Transverse colon (tissue), 4 donors: Measurements from ENCODE around the gene RNF225. TPM values are rescaled to one million over a fixed set of nuclear protein-coding genes. Genes with fewer than 3 reads are reported as not detected.
A peak's percentile ranks its signal among the peaks of the same experiment; 100 is the strongest.

Experiments
- DNase-seq: peaks from one replicate; pipeline ENCODE4 v3.0.0-alpha.2; 2019
- H3K27ac ChIP-seq, 4 donors: fragments of 200-600 bp; sonication (generic); 2 replicates each; pipeline ENCODE4 v1.5.1; 2016 to 2018; ENCODE audit warnings: inconsistent platforms in 4 of 4
- H3K27me3 ChIP-seq: fragments of 200-600 bp; sonication (generic); 2 replicates; pipeline ENCODE4 v1.5.1; 2017; ENCODE audit warnings: inconsistent platforms
- H3K36me3 ChIP-seq, 4 donors: fragments of 200-600 bp; sonication (generic); 2 replicates each; pipeline ENCODE4 v1.5.1; 2017 to 2019; ENCODE audit warnings: inconsistent platforms in 4 of 4
- H3K4me1 ChIP-seq, 4 donors: fragments of 200-600 bp; sonication (generic); 2 replicates each; pipeline ENCODE4 v1.5.1; 2017 to 2020; ENCODE audit warnings: inconsistent platforms in 4 of 4
- H3K4me3 ChIP-seq, 4 donors: fragments of 200-600 bp; sonication (generic); 1 replicate in 1 of 4; 2 replicates in 3 of 4; pipeline versions ENCODE4 v1.5.1 to v1.6.1; 2017 to 2019; ENCODE audit warnings: inconsistent platforms in 4 of 4
- H3K9me3 ChIP-seq, 2 donors: fragments of 200-600 bp; sonication (generic); 2 replicates each; pipeline ENCODE4 v1.5.1; 2017 to 2019; ENCODE audit warnings: inconsistent platforms in 2 of 2
- CTCF ChIP-seq, 5 experiments: fragments of 200-600 bp in 3 of 5; fragments of 450-650 bp in 2 of 5; sonication (generic) in 3 of 5; IDR thresholded peaks; 1 replicate in 2 of 5; 2 replicates in 3 of 5; pipeline ENCODE4 v1.5.1; 2016 to 2017; ENCODE audit warnings: antibody characterized with exemption in 5 of 5, inconsistent platforms in 3 of 5, mild to moderate bottlenecking in 2 of 5, moderate library complexity in 1 of 5
- EP300 ChIP-seq: sonication (generic); formaldehyde crosslinking; IDR thresholded peaks from one replicate; pipeline ENCODE4 v1.6.1; 2017; ENCODE audit warnings: antibody characterized with exemption, low read depth
- POLR2A ChIP-seq: fragments of 450-650 bp; IDR thresholded peaks from one replicate; pipeline ENCODE4 v1.6.1; 2016; ENCODE audit warnings: antibody characterized with exemption, mild to moderate bottlenecking, moderate library complexity
- POLR2AphosphoS5 ChIP-seq, 3 donors: sonication (generic); formaldehyde crosslinking; IDR thresholded peaks; one replicate each; pipeline ENCODE4 v1.6.1; 2016; ENCODE audit warnings: antibody characterized with exemption in 3 of 3
- WGBS, 2 donors: methylation state at CpG; one replicate each; pipeline ENCODE4 v1.1.5; 2018; ENCODE audit warnings: low coverage in 1 of 2; 5-methylcytosine and 5-hydroxymethylcytosine counted together
- in situ Hi-C, 4 donors: fragments of 200-750 bp; cut with MboI; loops; one replicate each; pipeline versions ENCODE4 v1.15.0 to v1.15.1; 2017; ENCODE audit warnings: low sequenced_read_pairs in 3 of 4, low pct_ligation_motif_present in 1 of 4, low pct_unique_long_range_greater_than_20kb in 1 of 4
- intact Hi-C: fragments of 100-400 bp; cut with DNase I; formaldehyde crosslinking; loops from one replicate; pipeline ENCODE4 v1.15.1; 2023; ENCODE audit warnings: low total_unique reads
- total RNA-seq, 4 donors: library from RNA; depleted of rRNA; stranded (reverse); fragments of >200 nt; gene quantifications; one replicate each; pipeline ENCODE4 v1.1.0, GENCODE V29; 2016

Gene RNF225
- total RNA-seq, 4 donors from 2014 or later, result not detected

- H3K4me3 ChIP-seq, result no peak overlapping the region
- 100% methylated on average over 1 of the region's 3 CpGs for WGBS, 2 donors
- H3K9me3 ChIP-seq, result no peaks in the 10 kb centered on the region
- H3K36me3 ChIP-seq, result no peaks in the 10 kb centered on the region
- no peak overlapping the region for H3K27ac ChIP-seq
- TF ChIP-seq CTCF (IDR thresholded peaks at IDR 0.05) (no peak), POLR2A (no peak), EP300 (no peak), POLR2AphosphoS5 (IDR thresholded peaks at IDR 0.05) (no peak)
- in situ Hi-C loops (no loop called here), intact Hi-C loops (loop anchor here (2.0 kb wide), 1 partner anchor 13 kb away; the partner anchor contains the start of gene RPS5)
- H3K4me1 ChIP-seq, result peaks cover 6 to 30% (median 22%) of the 10 kb centered on the region in 4 donors
- H3K27me3 ChIP-seq, result peaks cover 29% of the 10 kb centered on the region
- DNase-seq, result no peak
Observed at GRCh38 chr19:58399903-58400302, 4.4 kb downstream of the RNF225 start.

GRCh38 chr19:58400316-58400915 is 5.0 kb downstream of the RNF225 start:
- no peak for DNase-seq
- peak overlapping the region; percentile 21 to 94 (median 48) for H3K4me3 ChIP-seq

GRCh38 chr19:58400916-58401839 is 5.7 kb downstream of the RNF225 start:
- Histone ChIP-seq H3K4me1 (peaks cover 6 to 22% (median 18%) of the 10 kb centered on the region in 4 donors), H3K27me3 (peaks cover 20% of the 10 kb centered on the region), H3K36me3 (no peaks in the 10 kb centered on the region), H3K4me3 (peak overlapping the region; percentile 32 to 94 (median 68)), H3K9me3 (no peaks in the 10 kb centered on the region), H3K27ac (peak overlapping the region; percentile 82 to 92 (median 85))
- peak; percentile 82 for TF ChIP-seq POLR2A
- peak in 1 of 5 experiments; percentile 2 for TF ChIP-seq CTCF (IDR thresholded peaks at IDR 0.05)
- TF ChIP-seq EP300, result no peak
- TF ChIP-seq POLR2AphosphoS5 (IDR thresholded peaks at IDR 0.05), result peak; percentile 63 to 90 (median 88)
- 3% methylated on average over 77 of the region's 80 CpGs; no CpG with 5 or more reads in 1 of the 2 donors for WGBS, 2 donors
- in situ Hi-C loops (no loop called here), intact Hi-C loops (loop anchor here (2.0 kb wide), 1 partner anchor 14 kb away; the partner anchor contains the start of gene RPS5)
- peak; percentile 99 for DNase-seq

More at GRCh38 chr19:58400316-58400915, 5.0 kb downstream of the RNF225 start:
- TF ChIP-seq CTCF (IDR thresholded peaks at IDR 0.05) (no peak), POLR2AphosphoS5 (IDR thresholded peaks at IDR 0.05) (no peak), POLR2A (no peak), EP300 (no peak)
- intact Hi-C loops (loop anchor here (2.0 kb wide), 1 partner anchor 14 kb away; the partner anchor contains the start of gene RPS5), in situ Hi-C loops (no loop called here)
- Histone ChIP-seq H3K9me3 (no peaks in the 10 kb centered on the region), H3K4me1 (peaks cover 6 to 29% (median 22%) of the 10 kb centered on the region in 4 donors), H3K27me3 (peaks cover 28% of the 10 kb centered on the region), H3K27ac (peak overlapping the region in 2 of 4 donors; percentile 22 to 63), H3K36me3 (no peaks in the 10 kb centered on the region)
- WGBS, 2 donors, result 39 to 70% methylated on average over 4 to 18 of the region's 18 CpGs
